Measurements from ENCODE around the gene ZCCHC14. TPM values are rescaled to one million over a fixed set of nuclear protein-coding genes. Genes with fewer than 3 reads are reported as not detected.
"Not testable (repeated sequence)": the region's sequence is repeated elsewhere in the genome, so short reads cannot be mapped to it uniquely, and the experiment has no call there.

The ZCCHC14 gene
- total RNA-seq, 1 donor from 2014 or later, result 16.7 TPM

DNA sequence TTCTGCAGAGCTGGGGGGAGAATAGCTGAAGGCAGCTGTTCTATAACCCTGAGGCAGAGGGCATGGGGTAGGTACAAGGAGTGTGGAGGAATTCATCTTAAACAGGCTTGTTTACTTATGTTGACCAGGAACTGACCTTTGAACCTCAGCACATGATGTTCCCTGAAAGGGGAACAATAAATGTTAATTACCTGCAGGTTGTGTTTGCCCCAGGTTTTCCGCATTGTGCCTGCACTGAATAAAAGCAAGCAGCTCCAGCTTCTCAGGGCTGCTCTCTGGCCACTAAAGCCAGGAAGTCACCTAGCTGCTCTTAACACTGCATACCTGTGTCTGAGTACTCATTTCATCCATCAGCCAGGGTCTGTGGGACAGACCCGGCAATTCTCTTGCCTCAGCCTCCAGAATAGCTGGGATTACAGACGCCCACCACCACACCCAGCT lies 113.5 kb downstream of the ZCCHC14 start:
- ATAC-seq; intact Hi-C loops (cut with micrococcal nuclease); DNase-seq: not testable (repeated sequence)

DNA sequence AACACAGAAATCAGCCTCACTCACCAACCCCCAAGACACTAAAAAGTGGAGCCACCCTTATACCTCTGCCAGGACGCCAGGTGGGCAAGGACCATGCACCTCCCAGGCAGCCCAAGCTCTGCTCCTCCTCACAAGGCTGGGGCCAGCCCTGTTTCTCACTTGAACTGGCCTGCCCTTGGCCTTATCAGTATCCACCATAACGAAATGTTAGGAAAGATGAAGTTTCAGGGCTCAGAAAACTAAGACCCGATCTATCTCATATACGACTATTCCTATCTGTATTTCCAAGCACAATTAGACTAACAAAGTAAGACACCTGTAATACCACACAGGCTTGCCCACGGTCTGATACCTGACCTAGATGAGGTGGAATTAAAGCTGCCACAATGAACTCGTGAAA lies 116.2 kb downstream of the ZCCHC14 start:
- intact Hi-C loops (cut with micrococcal nuclease), result no loop called here
- ATAC-seq (no peak), DNase-seq (no peak)

DNA sequence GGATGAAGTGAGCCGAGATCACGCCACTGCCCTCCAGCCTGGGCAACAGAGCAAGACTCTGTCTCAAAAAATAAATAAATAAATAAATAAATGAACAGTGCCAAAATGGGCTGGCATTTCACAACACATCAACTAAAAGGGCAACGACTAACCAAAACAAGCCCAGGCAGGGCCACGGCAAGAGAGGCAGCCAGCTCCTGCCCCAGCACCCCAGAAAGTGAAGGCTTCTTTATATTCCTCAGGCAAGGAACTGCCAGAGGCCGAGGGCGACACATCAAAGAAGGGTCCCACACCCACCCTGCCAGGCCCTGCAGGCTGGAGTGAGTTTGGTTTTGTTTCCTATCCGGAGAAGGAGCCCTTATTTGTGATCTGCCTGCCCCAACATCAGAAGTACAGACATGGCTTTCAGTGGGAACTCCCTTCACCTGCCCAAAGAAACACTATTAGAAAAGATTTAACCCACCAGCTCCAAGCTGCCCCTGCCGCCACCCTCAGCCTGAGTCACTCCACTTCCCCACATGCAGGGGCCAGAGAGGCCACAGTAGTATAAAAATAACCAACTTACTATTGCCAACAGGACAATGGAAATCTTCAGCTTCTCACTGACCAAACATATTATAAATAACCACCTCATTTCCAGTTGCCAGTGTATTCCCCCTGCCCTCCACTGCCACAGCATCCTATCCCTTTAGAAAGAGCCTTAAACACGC lies 117.2 kb downstream of the ZCCHC14 start:
- DNase-seq, result no peak
- intact Hi-C loops (cut with micrococcal nuclease), result no loop called here

DNA sequence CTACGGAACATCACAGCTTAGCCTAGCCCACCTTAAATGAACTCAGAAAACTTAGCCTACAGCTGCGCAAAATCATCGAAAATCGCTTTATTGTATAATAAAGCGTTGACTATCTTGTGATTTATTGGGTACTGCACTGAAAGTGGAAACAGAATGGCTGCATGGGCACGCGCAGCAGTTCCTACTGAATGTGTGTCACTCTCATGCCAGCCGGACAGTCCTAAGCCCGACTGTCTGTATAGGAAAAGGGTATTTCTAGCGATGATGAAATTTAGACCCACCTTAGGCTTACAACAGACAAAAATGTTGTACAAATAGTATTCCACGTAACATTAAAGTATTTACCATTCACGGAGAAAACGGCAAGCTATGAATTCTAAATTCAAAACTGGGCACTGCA lies 118.5 kb downstream of the ZCCHC14 start:
- intact Hi-C loops (cut with micrococcal nuclease), result no loop called here
- ATAC-seq (no peak), DNase-seq (no peak)

More for the DNA sequence above, 117.2 kb downstream of the ZCCHC14 start:
- peak; percentile 81 for ATAC-seq

DNA sequence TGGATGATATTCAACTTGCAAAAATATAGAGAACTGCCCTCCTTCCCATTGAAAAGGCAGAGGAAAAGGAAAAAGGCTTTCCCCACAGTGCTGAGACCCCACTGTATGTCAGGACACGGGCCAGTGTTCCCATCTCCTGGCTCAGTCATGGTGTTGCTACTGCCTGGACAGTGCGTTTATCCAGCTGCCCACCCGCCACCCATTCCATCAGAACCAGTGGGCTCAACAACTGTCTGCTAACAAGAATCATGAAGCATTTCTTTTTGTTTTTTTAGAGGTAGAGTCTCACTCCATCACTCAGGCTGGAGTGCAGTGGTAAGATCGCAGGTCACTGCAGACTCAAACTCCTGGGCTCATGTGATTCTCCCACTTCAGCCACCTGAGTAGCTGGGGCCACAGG lies 120.5 kb downstream of the ZCCHC14 start:
- ATAC-seq, result no peak
- intact Hi-C loops (cut with micrococcal nuclease), result no loop called here
- no peak for DNase-seq

DNA sequence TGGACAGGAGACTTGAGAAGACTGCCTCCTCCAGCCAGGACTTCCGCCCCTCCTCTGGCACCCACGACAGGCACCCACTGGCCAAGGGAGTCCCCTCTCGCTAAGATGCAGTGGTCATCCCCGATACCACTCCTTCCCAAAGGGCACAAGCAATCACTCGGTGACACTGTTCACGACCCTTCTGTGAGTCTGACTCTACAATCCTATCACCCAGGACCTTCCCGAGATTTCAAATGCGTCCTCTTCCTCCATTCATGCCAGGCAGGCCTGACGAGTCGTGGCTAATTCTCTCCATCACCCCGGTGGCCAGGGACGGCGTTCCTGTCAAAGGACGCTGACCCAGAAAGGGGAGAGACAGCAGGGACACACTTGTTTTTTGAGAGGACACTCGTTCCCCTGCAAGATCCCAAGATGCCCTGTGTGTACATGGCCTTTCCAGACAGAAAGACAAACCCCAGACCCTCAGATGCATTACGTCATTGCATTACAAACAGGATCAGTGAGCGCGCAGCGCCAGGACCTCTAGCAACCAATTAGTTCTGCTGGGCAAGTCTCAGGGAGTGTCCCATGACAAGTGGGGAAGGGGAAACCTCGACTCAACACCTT lies 121.5 kb downstream of the ZCCHC14 start:
- ATAC-seq (peak; percentile 28), DNase-seq (no peak)
- intact Hi-C loops (cut with micrococcal nuclease), result no loop called here

DNA sequence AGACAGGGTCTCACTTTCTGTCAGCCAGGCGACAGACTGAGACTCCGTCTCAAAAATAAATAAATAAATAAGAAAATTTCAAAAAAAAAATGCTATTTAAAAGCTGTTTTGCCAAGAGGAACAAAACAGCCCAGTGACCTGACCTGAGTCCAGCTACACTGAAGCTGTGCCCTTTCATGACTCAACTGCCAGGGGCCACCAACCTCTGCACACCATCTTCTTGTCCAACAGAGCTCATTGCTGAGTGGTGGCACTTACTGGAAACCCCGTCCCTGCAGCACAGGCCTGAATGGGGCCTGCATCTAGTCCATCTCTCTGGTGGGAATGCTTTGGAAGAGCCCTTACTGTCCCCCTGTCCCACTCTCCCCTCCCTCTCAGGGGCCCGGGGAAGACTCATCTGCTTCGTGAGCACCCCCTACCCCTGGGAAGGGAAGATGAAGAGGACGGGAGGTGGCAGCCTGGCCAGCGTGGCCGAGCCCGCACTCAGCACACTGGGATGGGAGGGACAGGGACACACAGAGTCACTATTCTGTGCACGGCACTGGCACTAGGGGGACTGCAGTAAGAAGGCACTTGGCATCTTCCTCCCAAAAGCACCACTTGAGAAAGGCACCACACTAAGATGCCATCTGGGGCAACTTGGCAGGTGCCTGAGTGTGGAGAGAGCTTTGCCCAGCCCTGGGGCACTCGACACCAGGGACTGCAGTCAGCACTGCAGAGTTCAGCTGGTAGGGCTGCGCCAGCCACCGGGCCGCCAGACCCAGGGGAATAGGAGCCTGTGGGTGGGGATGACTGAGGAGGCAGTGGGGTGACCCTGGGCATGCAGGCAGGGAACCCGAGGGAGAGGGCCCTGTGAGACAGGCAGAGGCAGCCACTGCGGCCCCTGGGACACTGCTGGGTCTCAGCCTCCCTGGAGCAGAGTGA lies 122.8 kb downstream of the ZCCHC14 start:
- DNase-seq (peak; percentile 65), ATAC-seq (peak; percentile 85)
- intact Hi-C loops (cut with micrococcal nuclease), result no loop called here

DNA sequence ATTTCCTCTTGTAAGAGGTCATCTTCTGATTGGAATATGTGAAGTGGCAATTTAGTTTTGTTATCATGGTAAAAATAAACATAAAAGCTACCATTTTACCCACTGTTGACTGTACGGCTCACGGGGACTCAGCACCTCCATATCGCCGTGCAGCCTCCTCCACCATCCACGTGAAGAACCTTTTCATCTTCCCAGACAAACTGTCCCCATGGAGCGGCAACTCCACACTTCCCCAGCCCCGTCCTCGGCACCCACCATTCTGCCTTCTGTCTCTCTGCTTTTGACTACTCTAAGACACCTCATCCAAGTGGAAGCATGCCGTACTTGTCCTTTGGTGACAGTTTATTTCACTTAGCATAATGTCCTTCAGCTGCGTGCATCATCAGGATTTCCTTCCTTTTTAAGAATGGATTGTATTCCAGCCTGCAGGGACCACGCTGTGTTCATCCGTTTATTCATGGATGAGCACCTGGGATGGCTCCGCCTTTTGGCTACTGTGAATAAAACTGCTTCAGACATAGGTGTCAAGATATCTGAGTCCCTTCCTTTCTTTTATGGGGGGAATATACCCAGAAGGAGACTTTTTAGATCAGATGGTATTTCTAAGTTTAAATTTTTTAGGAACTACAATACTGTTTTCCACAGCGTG lies 123.6 kb downstream of the ZCCHC14 start:
- DNase-seq, result no peak
- ATAC-seq, result no peak

DNA sequence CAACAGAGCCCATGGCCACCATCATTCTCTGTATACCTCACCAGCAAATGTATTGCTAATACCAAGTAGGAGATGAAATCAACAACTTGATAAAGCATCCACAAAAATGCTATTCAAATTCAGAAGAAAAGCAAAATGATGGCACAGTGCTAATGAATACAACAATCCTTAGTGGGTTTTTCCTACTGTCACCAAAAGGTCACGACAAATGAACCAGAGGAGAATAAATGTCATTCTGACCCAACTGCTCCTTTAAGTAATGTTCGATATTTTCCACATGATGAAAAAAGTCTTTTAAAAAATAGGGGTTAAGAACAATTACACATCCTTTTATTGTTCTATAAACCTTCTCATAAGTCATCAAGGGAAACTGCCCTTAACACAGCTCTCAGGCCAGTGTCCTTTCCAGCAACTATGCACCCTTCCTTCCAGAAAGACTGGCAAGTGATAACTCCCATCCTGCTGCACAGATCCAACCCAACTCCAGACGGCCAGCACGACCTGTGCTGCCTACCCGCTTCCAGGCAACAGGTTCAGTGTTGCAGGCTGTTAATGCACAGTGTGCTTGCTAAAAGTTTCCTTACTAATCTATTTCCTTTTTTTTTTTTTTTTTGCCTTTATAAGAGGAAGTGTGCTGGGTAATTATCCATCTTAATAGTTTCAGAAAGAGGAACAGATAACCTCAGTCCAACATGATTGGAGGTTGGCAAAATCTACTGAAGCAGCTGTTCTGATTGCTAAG lies 124.6 kb downstream of the ZCCHC14 start:
- ATAC-seq, result peak; percentile 27
- DNase-seq, result no peak
- intact Hi-C loops (cut with micrococcal nuclease), result no loop called here

More for the DNA sequence above, 123.6 kb downstream of the ZCCHC14 start:
- intact Hi-C loops (cut with micrococcal nuclease), result no loop called here

DNA sequence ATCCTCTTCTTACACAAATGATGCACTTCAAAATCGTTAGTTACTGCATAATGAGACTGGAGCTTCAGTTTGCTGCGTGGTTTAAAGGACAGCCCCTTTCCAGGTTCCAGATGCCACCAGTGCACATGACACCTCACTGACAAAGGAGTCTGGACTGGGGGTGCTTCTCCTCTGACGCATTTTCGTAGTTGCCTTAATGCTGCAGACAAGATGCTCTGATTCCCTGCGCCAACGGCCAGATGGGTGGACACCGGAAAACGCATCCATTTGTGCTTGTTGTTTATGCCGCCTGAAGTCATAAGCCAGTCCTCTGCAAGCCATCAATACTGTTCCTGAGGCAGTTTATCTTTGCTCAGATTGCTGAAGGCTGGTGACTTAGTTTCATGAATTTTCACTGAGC lies 125.3 kb downstream of the ZCCHC14 start:
- ATAC-seq (no peak), DNase-seq (no peak)
- intact Hi-C loops (cut with micrococcal nuclease), result no loop called here

DNA sequence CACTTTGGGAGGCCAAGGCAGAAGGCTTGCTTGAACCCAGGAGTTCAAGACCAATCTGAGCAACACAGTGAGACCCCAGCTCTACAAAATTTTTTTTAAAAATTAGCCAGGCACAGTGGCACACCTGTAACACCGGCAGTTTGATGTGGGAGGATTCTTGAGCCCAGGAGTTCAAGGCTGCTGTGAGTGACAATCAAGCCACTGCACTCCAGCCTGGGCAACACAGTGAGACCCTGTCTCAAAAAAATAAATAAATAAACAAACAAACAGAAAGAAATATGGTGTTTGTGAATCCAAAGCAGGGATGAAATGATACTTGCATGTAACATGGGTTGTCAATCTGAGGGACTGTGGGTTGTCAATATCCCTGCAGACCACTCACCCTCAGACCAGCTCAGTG lies 125.9 kb downstream of the ZCCHC14 start:
- ATAC-seq (no peak), DNase-seq (no peak)
- intact Hi-C loops (cut with micrococcal nuclease), result no loop called here

DNA sequence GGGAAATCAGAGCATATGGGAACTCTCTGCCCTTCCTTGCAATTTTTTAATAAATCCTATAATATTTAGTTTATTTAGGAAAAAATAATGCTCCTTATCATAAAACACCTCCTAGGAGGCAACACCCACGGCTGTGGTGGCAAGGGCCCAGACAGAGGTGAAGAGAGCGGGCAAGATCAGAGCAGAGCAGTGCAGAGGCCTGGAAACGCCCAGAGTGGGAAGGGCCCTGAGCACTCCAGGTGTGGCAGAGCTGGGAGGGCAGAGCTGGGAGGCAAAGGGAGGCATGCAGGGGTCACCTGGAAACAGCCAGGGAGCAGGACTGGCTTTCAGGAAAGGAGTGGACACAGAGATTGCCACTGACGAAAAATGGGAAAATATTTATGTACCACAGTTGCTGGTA lies 126.5 kb downstream of the ZCCHC14 start:
- ATAC-seq (no peak), DNase-seq (no peak)
- intact Hi-C loops (cut with micrococcal nuclease), result no loop called here

DNA sequence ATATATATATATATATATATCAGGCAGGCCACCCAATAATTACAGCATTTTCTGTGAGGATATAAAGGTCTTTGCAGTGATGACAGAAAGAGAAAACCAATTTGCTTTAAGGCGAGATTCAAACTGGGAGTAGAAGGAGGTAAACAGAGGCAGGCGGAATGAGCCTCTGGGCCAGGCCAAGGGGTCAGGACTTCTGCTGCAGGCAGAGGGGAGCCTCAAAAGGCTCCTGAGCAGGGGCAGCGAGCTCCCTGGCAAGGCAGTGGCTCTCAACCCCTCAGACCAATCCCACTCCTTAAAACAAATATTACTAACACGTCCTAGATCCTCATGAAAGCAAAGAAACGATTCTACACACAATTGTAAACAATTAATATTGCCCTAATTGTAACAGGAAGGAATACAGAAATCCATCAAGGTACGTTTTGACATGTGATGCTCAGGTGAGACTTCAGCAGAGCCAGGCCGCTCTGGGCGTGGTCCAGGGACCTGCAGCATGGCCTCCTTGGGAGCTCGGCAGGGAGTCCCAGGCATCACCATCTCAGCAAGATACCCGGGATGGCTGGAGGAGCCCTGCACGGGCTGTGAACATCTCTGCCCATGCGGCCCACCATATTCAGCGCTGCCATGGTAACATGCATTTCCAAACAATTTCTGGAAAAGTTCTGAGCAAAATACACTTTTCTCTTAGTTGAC lies 127.7 kb downstream of the ZCCHC14 start:
- DNase-seq, result no peak
- no peak for ATAC-seq

DNA sequence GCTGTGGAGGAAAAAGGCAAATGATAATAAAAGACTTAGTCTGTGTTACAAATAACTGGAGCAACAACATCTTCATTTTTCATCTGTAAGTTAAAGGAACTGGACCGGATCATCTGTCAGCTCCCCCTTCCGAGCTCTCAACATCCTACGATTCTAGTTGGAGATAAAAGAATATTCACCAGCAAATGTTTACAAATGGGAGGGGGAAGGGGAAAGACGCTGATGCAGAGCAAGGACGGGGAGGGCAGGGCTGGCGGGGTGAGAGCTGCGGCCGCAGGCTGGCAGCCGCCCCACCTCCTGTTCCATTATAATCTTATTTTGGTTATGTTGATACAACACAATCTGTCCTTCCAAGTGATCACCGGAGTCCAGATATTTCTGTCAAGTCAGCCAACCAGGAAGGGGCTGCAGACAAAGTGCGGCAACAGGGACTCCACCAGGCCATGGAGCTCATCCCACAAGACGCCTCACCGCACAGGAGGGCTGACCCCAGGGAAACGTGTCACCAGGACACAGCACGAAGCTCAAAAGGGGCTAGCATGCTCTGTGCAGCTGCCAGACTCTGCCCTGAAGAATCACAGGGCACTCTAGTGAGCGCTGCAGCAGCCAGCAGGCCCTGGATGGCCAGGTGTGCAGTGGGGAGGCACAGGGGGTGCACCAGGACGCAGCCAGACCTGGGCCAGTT lies 128.9 kb downstream of the ZCCHC14 start:
- ATAC-seq (peak; percentile 84), DNase-seq (peak; percentile 80)
- intact Hi-C loops (cut with micrococcal nuclease), result no loop called here

More for the DNA sequence above, 127.7 kb downstream of the ZCCHC14 start:
- intact Hi-C loops (cut with micrococcal nuclease), result no loop called here

DNA sequence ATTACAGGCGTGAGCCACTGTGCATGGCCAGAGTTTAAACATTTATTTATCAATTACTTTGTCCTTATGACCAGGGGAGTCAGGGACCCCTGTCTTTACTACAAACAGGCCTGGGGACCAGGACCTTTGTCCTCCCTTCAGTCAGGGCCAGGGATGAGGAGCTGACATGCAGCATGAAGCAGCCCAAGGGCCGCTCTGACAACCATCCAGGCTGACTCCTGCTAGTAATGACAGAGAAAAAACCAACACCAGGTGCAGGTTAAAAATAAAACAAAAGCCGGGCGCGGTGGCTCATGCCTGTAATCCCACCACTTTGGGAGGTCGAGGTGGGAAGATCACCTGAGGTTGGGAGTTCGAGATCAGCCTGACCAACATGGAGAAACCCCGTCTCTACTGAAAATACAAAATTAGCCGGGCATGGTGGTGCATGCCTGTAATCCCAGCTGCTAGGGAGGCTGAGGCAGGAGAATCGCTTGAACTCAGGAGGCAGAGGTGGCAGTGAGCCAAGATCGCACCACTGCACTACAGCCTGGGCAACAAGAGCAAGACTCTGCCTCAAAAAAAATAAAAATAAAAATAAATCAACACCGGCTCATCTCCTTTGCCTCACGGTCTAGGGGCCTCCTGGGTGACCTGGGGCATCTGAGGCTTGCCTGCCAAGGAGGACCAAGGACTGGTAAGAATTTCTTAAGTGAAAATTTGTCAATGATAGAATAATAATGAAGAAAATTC lies 129.8 kb downstream of the ZCCHC14 start:
- DNase-seq; intact Hi-C loops (cut with micrococcal nuclease): not testable (repeated sequence)
- peak; percentile 11 for ATAC-seq

DNA sequence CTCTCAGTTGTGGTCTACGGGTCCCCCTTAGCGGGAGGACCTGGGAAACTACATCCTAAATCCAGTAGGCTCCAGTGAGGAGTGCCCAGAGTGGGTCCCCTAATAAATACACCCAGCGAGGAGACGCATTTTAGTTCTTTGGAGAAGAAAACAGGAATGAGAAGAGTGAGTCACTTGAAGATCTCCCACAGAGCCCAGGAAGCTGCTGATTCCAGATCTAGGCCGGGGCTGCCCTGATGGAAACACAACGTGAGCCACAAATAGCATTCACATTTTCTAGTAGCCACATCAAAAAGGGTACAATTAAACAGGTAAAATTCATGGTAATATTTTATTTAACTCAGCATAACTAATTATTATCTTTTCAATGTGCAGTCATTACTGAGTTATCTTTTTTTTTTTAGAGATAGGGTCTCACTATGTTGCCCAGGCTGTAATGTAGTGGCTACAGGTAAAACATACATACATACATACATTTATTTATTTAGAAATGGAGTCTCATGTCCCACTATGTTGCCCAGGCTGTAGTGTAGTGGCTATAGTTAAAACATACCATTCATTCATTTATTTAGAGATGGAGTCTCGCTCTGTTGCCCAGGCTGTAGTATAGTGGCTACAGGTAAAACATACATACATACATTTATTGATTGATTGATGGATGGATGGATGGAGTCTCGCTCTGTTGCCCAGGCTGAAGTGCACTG lies 130.8 kb downstream of the ZCCHC14 start:
- ATAC-seq (no peak), DNase-seq (no peak)
- intact Hi-C loops (cut with micrococcal nuclease), result no loop called here
